PC-3 (cell line): ENCODE results near the gene URB2.

Experiments used
- CTCF ChIP-seq: fragments of 300-600 bp; sonication (generic); conservative IDR thresholded peaks from 2 replicates; pipeline ENCODE4 v1.5.1; 2017; ENCODE audit warnings: antibody characterized with exemption, low read depth, mild to moderate bottlenecking, low read length
- EZH2 ChIP-seq: fragments of 300-600 bp; sonication (generic); IDR thresholded peaks from one replicate; pipeline ENCODE4 v1.6.1; 2017; ENCODE audit warnings: antibody characterized with exemption, mild to moderate bottlenecking, low read length; ENCODE audit not compliant: unreplicated experiment
- EZH2phosphoT487 ChIP-seq: fragments of 300-600 bp; sonication (generic); IDR thresholded peaks from 2 replicates; pipeline ENCODE4 v1.6.1; 2018; ENCODE audit warnings: mild to moderate bottlenecking, antibody characterized with exemption, low read length, borderline replicate concordance

GRCh38 chr1:229593800-229594199 is 32.2 kb upstream of the URB2 start:
- TF ChIP-seq CTCF (no peak), EZH2phosphoT487 (no peak), EZH2 (no peak)
